Stomach (tissue), 4 donors: ENCODE results near the gene P2RX1.

Source experiments
- POLR2AphosphoS5 ChIP-seq, 3 donors: sonication (generic); formaldehyde crosslinking; IDR thresholded peaks; one replicate each; pipeline ENCODE4 v1.6.1; 2016; ENCODE audit warnings: antibody characterized with exemption in 3 of 3
- TF ChIP-seq, protein P1 (sequence below), 7 experiments: fragments of 450-650 bp in 4 of 7; fragments of 200-600 bp in 3 of 7; sonication (generic) in 3 of 7; IDR thresholded peaks; one replicate each; pipeline ENCODE4 v1.5.1; 2016 to 2019; ENCODE audit warnings: antibody characterized with exemption in 7 of 7, control low read depth in 2 of 7, mild to moderate bottlenecking in 1 of 7

DNA sequence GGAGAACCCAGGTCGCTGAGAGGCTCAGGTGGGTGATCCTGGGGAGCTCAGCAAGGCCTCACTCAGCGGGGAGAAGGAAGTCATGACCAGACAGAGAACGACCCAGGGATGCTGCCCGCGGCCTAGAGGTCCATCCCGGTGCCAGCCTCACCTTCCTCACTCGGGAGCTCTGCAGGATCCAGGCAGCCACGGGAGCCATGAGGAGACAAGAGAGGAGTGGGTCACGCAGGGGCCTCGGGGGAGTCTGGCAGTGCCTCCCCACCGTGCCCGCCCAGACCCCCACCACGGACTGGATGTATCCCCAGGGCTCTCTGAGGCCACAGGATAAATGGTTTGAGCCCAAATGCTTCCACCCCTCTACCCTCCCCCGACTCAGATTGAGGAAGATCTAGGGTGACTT lies 37.3 kb upstream of the P2RX1 start:
- TF ChIP-seq, protein P1, sequence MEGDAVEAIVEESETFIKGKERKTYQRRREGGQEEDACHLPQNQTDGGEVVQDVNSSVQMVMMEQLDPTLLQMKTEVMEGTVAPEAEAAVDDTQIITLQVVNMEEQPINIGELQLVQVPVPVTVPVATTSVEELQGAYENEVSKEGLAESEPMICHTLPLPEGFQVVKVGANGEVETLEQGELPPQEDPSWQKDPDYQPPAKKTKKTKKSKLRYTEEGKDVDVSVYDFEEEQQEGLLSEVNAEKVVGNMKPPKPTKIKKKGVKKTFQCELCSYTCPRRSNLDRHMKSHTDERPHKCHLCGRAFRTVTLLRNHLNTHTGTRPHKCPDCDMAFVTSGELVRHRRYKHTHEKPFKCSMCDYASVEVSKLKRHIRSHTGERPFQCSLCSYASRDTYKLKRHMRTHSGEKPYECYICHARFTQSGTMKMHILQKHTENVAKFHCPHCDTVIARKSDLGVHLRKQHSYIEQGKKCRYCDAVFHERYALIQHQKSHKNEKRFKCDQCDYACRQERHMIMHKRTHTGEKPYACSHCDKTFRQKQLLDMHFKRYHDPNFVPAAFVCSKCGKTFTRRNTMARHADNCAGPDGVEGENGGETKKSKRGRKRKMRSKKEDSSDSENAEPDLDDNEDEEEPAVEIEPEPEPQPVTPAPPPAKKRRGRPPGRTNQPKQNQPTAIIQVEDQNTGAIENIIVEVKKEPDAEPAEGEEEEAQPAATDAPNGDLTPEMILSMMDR (IDR thresholded peaks at IDR 0.05) = no peak
- TF ChIP-seq POLR2AphosphoS5 (IDR thresholded peaks at IDR 0.05) = no peak
